Activated T-helper 9 cell treated with anti-CD3 and anti-CD28 coated beads, Interleukin-2, amount 50 U/mL, for 16 hours (primary cell): Measurements from ENCODE around the gene PPME1.
"Not testable (repeated sequence)": the region's sequence is repeated elsewhere in the genome, so short reads cannot be mapped to it uniquely, and the experiment has no call there.

Experiments
- DNase-seq: peaks from one replicate; pipeline ENCODE4 v3.0.0-alpha.2; 2020; ENCODE audit warnings: low read depth

Gene PPME1, protein sequence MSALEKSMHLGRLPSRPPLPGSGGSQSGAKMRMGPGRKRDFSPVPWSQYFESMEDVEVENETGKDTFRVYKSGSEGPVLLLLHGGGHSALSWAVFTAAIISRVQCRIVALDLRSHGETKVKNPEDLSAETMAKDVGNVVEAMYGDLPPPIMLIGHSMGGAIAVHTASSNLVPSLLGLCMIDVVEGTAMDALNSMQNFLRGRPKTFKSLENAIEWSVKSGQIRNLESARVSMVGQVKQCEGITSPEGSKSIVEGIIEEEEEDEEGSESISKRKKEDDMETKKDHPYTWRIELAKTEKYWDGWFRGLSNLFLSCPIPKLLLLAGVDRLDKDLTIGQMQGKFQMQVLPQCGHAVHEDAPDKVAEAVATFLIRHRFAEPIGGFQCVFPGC

DNA sequence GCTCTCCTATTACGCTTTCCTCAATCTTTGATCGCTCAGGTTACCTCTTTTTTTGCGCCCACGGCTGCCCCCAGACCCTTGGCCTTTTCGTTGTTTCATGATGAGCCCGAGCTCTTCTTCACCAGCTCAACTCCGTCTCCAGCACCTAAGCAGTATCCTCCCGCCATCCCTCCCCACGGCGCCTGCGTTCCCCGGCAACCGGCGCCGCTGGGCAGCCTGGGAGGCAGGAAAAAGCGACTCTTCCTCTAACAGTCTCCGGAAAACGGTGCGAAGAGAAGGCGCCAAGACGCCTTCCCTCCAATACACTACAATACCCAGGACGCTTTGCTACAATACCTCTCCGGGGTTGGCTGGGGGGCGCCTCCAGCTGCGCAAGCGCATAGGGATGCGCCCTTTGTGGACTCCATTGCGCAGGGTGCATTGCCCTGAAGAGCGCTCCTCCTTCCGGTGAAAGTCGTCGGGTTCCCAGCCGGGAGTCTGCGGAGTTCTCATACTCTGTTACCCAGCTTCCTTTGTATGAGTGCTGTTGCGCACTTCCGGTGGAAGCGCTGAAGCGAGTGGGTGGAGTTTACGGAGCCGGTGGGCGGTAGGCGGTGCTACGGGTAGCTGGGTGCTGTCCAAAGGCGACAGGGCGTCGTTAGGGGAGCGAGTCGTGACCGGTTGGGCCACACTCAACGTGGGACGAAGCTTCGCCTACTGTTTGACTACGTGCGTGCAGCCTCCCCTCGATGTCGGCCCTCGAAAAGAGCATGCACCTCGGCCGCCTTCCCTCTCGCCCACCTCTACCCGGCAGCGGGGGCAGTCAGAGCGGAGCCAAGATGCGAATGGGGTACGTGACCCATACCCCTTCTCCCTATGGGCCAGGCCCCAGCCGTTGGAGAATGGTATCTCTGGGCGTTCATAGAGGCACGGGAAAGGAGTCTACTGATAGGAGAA, at the start of gene PPME1, which contains the start of gene C2CD3:
Gene PPME1, plus strand, starts transcription at position 596 of the 936 bp plus-strand sequence. Its CDS starts 133 bp downstream, at position 729.
Gene C2CD3, minus strand, starts transcription at position 309 of the 936 bp plus-strand sequence. Its CDS starts 210 bp downstream, at position 99.
- peak; percentile 96 for DNase-seq

DNA sequence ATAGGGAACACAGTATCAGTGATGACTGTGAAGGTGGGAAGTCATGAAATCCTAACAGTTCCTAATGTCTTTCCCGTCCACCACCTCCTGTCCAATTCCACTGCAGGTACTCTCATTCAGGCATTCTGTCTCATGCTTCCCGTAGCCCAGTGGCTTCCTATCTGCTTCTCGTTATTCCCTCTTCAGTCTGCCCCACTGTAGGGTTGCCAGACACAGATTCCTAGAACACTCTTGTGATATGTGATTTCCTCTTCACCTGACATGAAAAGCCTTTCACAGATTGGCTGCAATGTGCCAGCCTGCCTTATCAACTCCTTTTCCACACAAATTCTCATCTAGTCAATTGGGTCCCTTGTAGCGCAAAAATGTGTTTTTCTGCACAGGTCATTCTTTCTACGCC, 49.3 kb upstream of the PPME1 start:
- no peak for DNase-seq

DNA sequence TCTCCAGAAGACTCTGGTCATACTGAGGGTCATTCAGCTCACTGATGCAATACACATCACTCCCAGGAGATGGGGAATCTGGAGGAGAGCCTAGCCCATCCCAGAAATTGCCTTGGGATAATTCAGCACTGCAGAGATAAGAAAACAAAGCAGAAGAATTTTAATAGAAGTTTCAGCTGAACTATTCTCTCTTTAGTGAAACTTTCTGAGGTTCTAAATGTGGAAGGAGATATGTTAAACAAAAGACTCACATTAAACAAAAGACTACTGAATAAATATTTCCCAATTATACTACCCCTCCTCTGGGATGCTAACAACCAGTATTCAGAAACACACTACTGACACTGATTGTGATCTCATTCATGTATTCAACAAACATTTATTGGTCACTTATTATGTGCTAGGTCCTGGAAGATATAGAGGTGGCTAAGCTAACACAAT, 48.1 kb upstream of the PPME1 start:
- no peak for DNase-seq

DNA sequence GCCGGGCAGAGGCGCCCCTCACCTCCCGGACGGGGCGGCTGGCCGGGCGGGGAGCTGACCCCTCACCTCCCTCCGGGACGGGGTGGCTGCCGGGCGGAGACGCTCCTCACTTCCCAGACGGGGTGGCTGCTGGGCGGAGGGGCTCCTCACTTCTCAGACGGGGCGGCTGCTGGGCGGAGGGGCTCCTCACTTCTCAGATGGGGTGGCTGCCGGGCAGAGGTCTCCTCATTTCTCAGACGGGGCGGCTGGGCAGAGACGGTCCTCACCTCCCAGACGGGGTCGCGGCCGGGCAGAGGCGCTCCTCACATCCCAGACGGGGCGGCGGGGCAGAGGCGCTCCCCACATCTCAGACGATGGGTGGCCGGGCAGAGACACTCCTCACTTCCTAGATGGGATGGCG, 42.0 kb upstream of the PPME1 start:
- DNase-seq, result not testable (repeated sequence)

DNA sequence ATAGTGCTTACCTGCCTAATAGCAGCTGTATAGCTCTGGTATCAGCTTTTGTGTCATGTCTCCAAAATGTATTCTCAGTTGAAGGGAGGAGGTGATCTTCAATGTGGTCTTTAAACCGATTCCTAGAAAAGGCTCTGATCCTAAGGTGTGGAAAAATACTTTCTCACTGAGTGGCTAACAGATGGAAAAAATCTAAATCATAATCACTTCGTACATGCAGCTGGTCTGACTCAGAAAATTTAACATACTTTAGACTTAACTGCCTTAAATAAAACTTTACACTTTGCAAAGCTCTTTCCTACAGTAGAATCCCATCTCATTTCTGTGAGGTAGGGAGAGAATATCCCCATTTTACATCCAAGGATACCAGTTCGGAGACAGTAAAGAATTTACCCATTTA, 38.3 kb upstream of the PPME1 start:
- DNase-seq, result no peak

DNA sequence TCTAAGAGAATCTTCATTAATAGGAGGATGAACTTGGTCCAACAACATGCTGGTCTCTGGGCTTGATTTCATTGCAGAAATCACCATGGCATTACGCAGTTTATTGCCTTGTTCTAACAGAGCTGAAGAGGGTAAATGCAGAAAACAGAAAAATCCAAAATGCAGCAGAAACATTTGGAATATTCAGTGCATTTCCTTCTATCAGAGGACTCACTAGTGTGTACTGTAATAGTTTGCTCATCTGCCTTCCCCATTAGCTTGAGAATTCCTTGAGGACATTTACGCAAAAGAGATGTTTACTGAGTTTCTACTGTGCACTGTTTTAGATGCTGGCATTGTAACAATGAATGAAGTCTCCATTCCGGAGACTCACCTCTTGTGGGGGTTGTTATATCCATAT, 37.7 kb upstream of the PPME1 start:
- no peak for DNase-seq

DNA sequence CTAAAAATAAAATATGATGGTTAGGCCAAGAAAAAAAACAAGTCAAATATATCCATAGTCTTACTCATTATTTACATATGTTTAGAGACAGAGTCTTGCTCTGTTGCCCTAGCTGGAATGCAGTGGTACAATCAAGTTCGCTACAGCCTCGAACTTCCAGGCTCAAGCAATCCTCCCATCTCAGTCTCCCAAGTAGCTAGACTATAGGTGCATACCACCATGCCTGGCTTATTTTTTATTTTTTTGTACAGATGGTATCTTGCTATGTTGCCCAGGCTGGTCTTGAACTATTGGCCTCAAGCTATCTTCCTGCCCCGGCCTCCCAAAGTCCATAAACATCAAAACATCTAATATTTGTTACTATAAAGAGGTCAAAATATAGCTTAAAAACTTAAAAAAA, 36.4 kb upstream of the PPME1 start:
- DNase-seq, result no peak

DNA sequence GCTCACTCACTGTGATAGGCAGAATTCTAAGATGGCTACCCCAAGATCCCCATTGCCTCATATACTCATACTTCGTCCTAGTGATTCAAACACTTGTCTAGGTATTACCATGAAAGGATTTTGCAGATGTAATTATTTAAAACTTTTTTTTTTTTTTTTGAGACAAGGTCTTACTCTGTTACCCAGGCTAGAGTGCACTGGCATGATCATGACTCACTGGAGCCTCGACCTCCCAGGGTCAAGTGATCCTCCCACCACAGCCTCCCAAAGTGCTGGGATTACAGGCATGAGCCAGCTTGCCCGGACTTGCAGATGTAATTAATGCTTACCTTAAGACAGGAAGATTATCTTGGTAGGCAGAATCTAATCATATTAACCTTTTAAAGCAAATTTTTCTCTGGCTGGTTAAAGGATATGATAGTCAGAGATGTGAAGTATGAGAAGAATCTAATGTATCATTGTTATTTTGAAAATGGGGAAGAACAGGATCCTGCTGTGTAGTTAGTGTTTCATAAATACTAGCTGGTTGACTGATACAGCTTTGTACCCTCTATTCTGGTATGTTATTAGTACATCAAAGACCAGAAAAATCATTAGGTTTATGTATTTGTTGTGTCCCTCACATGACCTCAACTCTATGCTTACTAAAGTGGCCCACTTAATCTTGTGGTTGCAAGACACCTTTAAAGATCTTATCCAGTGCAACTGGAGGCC, 35.8 kb upstream of the PPME1 start:
- DNase-seq, result no peak

DNA sequence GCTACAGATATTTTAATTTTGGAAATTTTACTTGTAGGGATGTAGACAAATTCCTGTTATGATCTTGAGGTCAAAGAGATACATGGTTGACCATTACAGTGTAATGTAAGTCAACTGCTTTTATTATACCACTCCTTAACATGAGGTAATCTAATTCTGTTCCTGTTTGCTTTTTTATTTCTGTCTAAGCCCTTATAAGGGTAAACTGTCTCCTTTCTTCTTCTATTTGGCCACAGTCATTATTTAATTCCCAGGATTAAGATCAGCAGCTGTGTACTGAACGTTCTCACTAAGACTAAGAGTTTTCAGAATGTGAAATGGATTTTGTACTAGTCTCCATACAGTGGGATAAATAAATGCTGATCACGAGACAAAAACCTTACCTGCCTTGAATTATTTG, 33.1 kb upstream of the PPME1 start:
- DNase-seq, result no peak

DNA sequence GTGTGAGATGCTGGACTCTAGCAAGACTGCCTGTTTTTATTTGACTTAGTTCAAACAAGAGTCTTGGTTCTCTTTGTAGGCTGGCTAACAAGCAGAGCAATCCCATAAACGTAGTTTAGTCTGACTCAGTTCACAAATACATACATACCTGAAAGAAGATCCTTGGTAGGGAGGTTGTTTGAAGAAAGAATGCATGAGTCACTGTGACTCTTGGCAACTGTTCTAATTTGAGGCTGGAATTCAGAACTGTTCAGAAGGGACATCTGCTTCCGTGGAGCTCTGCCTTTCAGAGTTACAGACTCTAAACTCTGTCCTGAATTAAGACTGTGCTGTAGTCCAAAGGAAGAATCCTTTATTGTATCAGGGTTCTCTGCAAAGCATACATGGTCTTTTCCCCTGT, 32.5 kb upstream of the PPME1 start:
- no peak for DNase-seq

DNA sequence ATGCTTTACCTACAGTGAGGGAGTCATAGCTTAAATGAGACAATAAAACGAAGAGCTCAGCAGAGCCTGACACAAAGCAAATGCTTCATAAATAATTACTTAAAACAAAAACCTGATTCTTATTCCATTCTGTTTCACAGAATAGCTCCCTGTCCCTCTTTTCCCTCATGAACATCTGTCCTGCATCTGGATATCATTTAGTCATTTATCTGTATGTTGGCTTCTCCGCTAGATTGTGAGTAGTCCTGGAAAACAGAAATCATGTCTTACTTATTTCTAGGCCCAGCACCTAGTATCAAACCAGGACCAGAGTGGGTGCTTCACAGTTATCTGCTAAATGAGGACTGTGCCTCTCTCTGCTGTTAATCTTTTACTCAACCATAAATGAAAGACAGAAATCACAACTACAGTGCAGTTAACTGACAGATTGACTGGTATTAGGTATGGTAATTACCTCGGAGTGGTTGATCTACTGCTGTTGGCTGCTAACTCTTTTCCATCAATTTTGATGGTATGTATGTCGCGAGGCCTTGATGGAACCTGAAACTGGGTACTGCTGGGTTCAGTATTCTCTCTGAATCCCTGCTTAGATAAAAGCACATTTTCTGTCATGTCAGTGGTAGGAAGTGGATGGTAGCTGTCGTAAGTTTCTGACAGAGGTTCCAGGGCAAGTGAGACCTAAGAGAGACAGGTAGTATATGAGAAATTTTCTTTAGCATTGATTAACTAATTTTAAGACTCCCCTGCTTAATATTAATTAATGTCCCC, 31.8 kb upstream of the PPME1 start:
- no peak for DNase-seq

DNA sequence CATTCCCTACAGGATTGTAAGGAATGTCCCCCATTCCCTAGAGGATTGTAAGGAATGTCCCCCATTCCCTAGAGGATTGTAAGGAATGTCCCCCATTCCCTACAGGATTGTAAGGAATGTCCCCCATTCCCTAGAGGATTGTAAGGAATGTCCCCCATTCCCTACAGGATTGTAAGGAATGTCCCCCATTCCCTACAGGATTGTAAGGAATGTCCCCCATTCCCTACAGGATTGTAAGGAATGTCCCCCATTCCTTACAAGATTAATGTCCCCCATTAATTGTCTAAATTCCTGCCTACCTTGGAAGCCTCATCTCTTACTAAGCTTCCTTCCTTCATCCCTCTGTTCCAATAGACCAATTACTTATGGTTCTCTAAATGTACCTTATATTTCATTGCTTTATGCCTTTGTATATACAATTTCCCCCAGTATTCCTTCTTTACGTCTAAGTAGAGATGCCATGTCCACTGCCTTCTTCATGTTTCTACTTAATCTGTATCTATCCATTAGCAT, 31.1 kb upstream of the PPME1 start:
- not testable (repeated sequence) for DNase-seq

DNA sequence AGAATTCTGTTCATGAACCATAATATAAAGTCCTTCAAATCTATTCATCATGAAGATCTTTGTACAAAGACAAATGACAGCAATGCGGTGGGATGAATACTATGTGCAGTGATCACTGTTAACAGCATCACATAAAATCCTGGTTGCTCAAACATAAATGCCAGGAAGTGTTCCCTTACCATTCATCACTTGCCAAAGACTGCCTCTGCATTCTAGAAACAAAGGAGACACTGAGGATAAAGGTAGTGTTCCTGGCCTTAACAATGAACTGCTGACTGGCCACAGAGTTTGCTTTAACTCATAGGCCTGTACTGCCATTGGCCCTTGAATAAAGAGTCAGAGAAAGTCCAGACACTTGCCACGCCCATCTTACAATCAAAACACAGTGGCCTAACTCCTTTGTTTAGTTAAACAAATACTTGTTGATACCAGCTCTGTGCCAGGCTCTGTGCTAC, 29.8 kb upstream of the PPME1 start:
- DNase-seq, result no peak

DNA sequence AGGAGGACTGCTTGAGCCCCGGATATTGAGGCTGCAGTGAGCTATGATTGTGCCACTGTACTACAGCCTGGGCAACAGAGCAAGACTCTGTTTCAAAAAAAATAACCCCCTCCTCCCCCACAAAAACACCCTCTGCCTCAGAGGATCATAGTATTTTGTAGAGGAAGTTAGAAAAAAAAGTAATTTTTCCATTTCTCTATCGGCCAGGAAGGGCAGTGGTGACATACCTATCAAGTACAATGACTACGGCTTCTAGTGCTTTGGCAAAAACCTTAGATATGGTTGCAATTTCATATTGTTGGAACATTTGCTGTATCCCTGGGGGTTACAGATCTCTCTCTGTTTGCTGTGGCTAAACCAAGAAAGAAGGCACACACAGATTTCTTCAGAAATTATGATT, 29.2 kb upstream of the PPME1 start:
- DNase-seq, result no peak

DNA sequence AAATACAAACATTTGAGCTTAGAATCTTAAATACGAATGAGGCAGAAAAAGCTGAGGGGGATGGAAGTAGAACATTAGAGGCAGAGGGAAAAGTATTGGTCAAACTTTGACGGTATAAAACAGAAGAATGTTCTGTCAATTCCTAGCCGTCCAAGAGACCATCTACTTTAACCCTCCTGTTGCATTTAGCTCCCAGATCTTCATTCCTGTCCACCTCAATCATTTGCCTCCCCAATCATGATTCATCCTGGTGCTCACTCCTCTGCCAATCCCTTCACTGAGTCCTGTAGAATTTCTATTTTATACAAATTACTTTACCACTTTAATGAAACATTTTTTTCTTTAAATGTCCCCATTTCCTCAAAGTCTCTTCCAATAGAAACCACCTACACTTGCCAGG, 28.5 kb upstream of the PPME1 start:
- no peak for DNase-seq

DNA sequence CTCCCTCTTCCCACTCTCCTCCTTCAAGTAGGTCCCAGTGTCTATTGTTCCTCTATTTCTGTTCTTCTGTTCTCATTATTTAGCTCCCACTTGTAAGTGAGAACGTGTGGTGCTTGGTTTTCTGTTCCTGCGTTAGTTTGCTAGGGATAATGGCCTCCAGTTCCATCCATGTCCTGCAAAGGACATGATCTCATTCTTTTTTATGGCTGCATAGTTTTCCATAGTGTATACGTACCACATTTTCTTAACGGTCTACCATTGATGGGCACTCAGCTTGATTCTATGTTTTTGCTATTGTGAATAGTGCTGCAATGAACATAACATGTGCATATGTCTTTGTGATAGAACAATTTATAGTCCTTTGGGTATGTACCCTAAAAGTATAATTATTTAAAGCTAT, 26.5 kb upstream of the PPME1 start:
- no peak for DNase-seq

DNA sequence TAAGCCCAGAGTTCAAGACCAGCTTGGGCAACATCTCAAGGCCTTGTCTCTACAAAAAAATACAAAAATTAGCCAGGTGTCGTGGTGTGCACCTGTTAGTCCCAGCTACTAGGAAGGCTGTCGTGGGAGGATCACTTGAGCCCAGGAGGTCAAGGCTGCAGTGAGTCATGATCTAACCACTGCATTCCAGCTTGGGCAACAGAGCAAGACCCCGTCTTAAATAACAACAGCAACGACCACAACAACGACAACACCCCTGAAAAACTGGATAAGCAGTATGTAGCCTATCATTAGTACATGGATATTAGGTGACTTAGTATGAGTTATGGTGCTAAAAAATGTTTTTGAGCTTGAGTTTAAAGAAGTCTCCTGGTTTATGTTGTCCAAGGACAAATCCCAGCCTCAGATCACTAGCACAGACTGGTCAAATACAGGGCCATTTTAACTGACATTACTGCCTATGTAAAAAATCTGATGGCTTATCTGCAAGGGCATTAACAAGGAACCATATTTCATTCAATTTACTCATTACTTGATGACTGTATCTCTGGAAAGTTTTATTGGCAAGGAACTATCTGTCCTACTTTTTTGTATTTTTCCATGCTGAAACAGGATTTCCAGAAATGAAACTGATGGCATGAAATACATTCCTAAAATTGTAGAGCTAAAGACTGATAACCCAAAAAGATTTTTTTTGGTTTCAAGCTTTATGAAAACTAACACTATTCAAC, 23.7 kb upstream of the PPME1 start:
- no peak for DNase-seq

DNA sequence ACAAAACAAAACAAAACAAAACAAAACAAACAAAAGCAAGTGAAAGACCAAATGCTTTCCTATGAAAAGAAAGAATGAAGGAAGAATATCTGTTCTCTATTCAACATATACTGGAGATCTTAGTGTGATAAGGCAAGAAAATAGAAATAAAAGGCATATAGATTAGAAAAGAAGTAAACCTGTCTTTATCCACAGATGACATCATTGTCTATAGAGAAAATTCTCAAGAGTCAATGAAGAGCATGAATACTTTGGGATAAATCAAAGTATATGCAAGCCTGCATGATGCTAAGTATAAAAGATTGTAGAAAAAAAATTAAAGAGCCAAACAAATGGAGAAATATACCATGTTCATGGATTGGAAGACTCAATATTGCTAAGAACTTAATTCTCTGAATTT, 17.9 kb upstream of the PPME1 start:
- DNase-seq, result no peak

DNA sequence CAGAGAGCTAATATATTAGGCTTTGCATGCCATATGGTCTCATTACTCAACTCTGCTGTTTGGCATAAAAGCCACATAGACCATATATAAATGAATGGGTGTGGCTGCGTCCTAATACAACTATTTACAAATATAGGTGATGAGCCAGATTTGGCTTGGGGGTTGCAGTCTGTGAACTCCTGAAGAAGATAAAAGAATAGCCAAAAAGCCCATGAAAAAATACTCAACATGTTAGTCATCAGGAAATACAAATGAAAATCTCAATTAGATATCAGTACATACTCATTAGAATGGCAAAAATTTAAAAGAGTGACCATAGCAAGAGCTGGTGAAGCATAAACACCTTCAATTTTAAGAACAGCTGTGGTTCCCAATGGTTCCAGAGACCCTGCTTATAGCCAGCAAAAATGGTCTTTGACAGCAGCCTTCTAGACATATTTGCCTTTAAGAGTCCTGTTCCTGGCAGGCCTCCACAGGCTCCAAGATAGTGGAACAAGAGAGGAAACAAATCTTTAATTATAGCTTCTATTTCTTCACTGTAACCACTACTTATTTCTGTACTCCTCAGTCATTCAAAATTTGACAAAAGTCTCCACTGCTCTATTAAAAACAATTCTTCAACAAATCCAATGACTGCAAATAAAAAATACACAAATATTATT, 16.3 kb upstream of the PPME1 start:
- DNase-seq, result no peak

DNA sequence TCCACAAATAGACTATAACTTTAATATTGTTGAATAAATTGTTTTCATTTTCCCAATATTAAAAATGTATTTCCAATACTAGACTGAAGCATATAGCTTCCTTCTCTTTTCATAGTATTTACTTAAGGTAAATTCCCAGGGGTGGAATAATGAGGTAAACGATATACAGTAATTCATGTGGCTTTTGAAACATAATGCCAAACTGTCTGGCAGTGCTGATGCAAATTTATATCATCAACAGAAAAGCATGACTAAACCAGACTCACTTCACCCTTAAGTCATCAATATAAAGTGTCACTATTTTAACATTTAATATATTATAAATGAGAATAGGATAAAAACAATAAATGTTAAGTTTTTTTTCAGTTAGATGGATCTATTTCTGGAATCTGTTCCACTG, 13.9 kb upstream of the PPME1 start:
- DNase-seq, result no peak
